Uterus (tissue), 4 donors: ENCODE results near the gene BCAT1. TPM values are rescaled to one million over a fixed set of nuclear protein-coding genes. Genes with fewer than 3 reads are reported as not detected.
A peak's percentile ranks its signal among the peaks of the same experiment; 100 is the strongest.

Experiments
- DNase-seq, 2 donors: peaks; one replicate each; pipeline ENCODE4 v3.0.0-alpha.2; 2019 to 2020
- H3K27ac ChIP-seq, 2 donors: fragments of 200-600 bp; sonication (generic); 1 replicate in 1 of 2; 2 replicates in 1 of 2; pipeline ENCODE4 v1.5.1; 2016 to 2018
- H3K27me3 ChIP-seq, 2 donors: fragments of 200-600 bp; sonication (generic); one replicate each; pipeline ENCODE4 v1.5.1; 2018 to 2019; ENCODE audit warnings: control low read depth in 1 of 2
- H3K36me3 ChIP-seq, 2 donors: fragments of 200-600 bp; sonication (generic); one replicate each; pipeline ENCODE4 v1.5.1; 2019; ENCODE audit warnings: control low read depth in 1 of 2
- H3K4me1 ChIP-seq, 2 donors: fragments of 200-600 bp; sonication (generic); one replicate each; pipeline ENCODE4 v1.5.1; 2018 to 2019; ENCODE audit warnings: control low read depth in 1 of 2
- H3K4me3 ChIP-seq, 2 donors: fragments of 200-600 bp; sonication (generic); 1 replicate in 1 of 2; 2 replicates in 1 of 2; pipeline ENCODE4 v1.5.1; 2018 to 2019; ENCODE audit warnings: mild to moderate bottlenecking in 1 of 2
- H3K9me3 ChIP-seq, 2 donors: fragments of 200-600 bp; sonication (generic); one replicate each; pipeline ENCODE4 v1.5.1; 2019; ENCODE audit warnings: control low read depth in 1 of 2
- POLR2A ChIP-seq, 2 donors: fragments of 450-650 bp; IDR thresholded peaks; one replicate each; pipeline ENCODE4 v1.6.1; 2016; ENCODE audit warnings: antibody characterized with exemption in 2 of 2, mild to moderate bottlenecking in 1 of 2, moderate library complexity in 1 of 2
- intact Hi-C: fragments of 100-400 bp; cut with DNase I; formaldehyde crosslinking; loops from one replicate; pipeline ENCODE4 v1.15.1; 2023; ENCODE audit warnings: low total_unique reads
- total RNA-seq, 4 donors: library from RNA; depleted of rRNA in 3 of 4; stranded (reverse); fragments of >200 nt in 3 of 4; gene quantifications; one replicate each; pipeline versions ENCODE4 v1.1.0 to v1.2.4, GENCODE V29; 2014 to 2023
- TF ChIP-seq, protein P1 (sequence below), 4 experiments: fragments of 200-600 bp in 2 of 4; fragments of 450-650 bp in 2 of 4; sonication (generic) in 2 of 4; IDR thresholded peaks; one replicate each; pipeline ENCODE4 v1.5.1; 2016 to 2019; ENCODE audit warnings: antibody characterized with exemption in 4 of 4, mild to moderate bottlenecking in 2 of 4, moderate library complexity in 1 of 4
- donor health status: DM: yes; HTN: yes; CAD: no.

BCAT1 gene
- total RNA-seq, 4 donors from 2014 or later, result 23.6 to 221 (median 59.7) TPM

DNA sequence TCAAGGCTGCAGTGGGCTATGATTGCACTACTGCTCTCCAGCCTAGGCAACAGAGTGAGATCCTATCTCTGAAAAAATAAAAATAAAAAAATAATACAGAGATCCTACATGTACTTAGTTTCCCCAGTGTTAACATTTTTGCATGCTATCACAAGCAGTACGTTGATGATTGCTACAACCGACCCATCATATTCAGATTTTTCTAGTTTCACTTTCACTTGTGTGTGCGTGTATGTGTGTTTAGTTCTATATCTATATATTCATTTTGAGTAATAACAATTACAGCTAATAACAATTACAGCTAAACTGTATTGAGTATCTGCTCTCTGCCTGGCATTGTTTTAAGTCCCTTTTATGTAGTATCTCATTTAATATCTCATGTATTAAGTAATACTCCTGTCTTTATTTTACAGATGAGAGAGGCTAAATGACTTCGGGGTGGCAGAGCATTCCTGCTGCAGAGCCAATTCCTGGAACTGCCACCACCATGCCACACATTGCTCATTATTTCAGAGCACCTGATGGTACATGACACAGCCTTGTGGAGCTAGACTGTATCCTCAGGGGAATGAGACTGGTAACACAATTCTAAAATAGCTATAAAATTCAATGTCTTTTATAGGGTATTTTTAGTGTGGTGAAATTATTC is 153.1 kb downstream of the BCAT1 start:
- Histone ChIP-seq H3K9me3 (no peaks in the 10 kb centered on the region), H3K36me3 (no peaks in the 10 kb centered on the region), H3K27me3 (no peaks in the 10 kb centered on the region), H3K27ac (no peak overlapping the region), H3K4me3 (no peak overlapping the region), H3K4me1 (no peaks in the 10 kb centered on the region)
- TF ChIP-seq POLR2A (IDR thresholded peaks at IDR 0.05), result no peak
- TF ChIP-seq, protein P1, sequence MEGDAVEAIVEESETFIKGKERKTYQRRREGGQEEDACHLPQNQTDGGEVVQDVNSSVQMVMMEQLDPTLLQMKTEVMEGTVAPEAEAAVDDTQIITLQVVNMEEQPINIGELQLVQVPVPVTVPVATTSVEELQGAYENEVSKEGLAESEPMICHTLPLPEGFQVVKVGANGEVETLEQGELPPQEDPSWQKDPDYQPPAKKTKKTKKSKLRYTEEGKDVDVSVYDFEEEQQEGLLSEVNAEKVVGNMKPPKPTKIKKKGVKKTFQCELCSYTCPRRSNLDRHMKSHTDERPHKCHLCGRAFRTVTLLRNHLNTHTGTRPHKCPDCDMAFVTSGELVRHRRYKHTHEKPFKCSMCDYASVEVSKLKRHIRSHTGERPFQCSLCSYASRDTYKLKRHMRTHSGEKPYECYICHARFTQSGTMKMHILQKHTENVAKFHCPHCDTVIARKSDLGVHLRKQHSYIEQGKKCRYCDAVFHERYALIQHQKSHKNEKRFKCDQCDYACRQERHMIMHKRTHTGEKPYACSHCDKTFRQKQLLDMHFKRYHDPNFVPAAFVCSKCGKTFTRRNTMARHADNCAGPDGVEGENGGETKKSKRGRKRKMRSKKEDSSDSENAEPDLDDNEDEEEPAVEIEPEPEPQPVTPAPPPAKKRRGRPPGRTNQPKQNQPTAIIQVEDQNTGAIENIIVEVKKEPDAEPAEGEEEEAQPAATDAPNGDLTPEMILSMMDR (IDR thresholded peaks at IDR 0.05), result no peak
- intact Hi-C loops, result no loop called here
- DNase-seq, result no peak

DNA sequence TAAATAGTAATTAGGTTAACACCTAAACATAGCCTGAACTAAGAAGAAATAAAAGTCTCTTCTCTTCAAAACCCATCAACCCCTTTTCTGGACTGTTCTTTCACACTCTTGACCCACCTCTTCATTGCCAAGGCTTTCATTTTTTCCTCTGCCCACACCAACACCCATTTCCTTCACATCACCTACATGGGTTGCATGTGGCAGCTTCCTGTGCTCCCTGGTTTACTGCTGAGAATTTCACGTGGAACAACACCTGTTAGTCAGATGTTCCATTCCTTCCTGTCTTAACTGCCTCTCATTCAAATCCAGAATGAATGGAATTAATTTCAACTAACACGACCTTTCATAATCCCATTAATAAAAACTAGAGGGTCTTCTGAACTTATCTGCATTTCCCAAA is 157.3 kb downstream of the BCAT1 start:
- H3K27ac ChIP-seq, result no peak overlapping the region
- no peak for DNase-seq
- no peak for TF ChIP-seq POLR2A (IDR thresholded peaks at IDR 0.05)
- TF ChIP-seq, protein P1 (IDR thresholded peaks at IDR 0.05), result no peak
- no peaks in the 10 kb centered on the region for H3K36me3 ChIP-seq
- no peaks in the 10 kb centered on the region for H3K27me3 ChIP-seq
- no peak overlapping the region for H3K4me3 ChIP-seq
- H3K9me3 ChIP-seq, result no peaks in the 10 kb centered on the region
- intact Hi-C loops, result no loop called here
- H3K4me1 ChIP-seq, result no peaks in the 10 kb centered on the region

DNA sequence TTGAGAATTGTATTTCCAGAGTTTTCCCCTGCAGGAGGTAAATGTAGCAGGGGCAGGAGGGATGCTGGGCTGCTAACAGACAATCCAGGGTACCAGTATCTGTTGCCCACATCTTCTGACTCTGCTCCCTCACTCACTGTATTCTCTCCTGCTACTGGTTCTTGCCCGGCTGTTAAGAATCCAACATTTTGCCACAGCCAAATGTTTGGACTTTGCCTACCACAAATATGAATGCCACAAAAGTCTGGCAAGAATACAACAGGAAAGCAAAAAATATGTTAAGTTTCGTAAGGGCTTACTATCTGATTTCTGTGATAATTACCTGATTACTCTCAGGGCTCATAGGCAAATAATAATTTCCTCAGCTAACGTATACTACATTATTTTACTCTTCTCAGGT is 160.0 kb downstream of the BCAT1 start:
- intact Hi-C loops, result no loop called here
- Histone ChIP-seq H3K4me1 (no peaks in the 10 kb centered on the region), H3K36me3 (no peaks in the 10 kb centered on the region), H3K27me3 (no peaks in the 10 kb centered on the region), H3K9me3 (no peaks in the 10 kb centered on the region), H3K27ac (no peak overlapping the region), H3K4me3 (no peak overlapping the region)
- DNase-seq, result no peak
- TF ChIP-seq, protein P1 (IDR thresholded peaks at IDR 0.05), result no peak
- TF ChIP-seq POLR2A (IDR thresholded peaks at IDR 0.05), result no peak

DNA sequence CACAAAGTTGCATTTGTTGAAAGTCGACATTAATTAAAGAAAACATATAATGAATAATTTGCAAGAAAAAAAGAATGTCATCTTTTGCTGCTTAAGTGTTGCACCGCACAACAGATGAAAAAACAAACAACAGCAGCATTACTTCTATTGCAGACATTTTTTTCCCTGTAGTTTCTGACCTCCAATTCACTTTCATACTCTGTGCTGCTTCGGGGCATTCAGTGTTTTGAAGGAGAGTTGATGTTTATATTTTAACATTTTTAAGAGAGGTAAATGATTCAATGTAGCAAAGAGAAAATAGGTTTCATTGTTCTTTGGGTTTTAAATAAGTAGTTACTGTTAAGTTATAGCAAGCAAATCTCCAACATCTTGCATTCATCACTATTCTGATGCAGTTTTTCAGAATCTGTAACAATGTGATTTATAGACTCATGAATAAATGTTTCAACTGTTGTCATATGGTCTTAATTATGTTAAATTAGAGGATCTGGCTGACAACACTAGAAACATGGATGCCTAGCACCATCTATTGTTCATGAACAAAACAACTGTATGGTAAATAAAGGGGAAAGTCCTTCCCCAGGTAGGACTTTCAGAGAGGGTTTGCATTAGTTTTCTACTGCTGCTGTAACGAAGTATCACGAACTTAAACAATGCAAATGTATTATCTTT is 168.1 kb downstream of the BCAT1 start:
- H3K9me3 ChIP-seq, result no peaks in the 10 kb centered on the region
- no peaks in the 10 kb centered on the region for H3K27me3 ChIP-seq
- intact Hi-C loops, result no loop called here
- no peak for DNase-seq
- H3K36me3 ChIP-seq, result no peaks in the 10 kb centered on the region
- no peaks in the 10 kb centered on the region for H3K4me1 ChIP-seq
- TF ChIP-seq POLR2A (IDR thresholded peaks at IDR 0.05), result no peak
- TF ChIP-seq, protein P1 (IDR thresholded peaks at IDR 0.05), result peak in 1 of 4 experiments; percentile 18
- no peak overlapping the region for H3K27ac ChIP-seq
- no peak overlapping the region for H3K4me3 ChIP-seq

DNA sequence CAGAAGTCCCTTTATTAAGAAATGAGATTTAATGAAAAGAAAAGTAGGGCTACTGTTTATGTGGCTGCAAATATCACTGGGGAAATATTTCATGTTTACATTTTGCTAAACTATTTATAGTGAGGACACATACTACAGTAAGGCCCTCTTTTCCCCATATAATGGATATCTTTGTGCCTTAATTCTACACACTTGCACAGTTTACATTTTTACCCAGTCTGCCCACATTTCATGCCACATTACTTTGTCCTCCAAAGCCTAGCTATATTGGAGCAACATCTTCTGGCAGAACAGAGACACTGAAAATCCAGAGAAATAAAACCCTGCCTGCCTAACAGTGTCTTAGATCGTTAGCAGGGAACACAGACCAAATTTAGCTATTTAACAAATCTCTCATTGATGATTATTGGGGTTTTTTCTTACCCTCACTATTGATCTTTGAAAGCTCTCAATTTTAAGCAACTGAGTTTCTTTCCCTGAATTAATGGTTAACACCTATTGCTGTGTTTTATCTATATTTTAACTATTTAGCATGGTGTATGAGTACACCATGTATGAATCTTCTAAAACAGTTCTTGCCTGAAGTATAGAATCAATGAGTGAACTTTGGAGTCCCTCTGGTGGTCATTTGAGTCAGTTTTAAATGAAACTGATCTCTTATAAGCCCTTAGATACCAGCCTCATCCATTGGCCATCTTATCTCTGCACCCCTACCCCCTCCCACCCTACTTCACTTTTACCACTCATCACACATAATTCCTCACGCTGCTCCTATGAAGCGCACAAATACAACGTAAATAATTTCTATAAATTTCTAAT is 170.2 kb downstream of the BCAT1 start:
- Histone ChIP-seq H3K27me3 (no peaks in the 10 kb centered on the region), H3K4me3 (no peak overlapping the region), H3K27ac (no peak overlapping the region), H3K9me3 (no peaks in the 10 kb centered on the region), H3K36me3 (no peaks in the 10 kb centered on the region), H3K4me1 (no peaks in the 10 kb centered on the region)
- TF ChIP-seq POLR2A (IDR thresholded peaks at IDR 0.05), result no peak
- TF ChIP-seq, protein P1 (IDR thresholded peaks at IDR 0.05), result peak in 1 of 4 experiments; percentile 23
- intact Hi-C loops, result no loop called here
- DNase-seq, result no peak
